Endothelial cell of umbilical vein (primary cell): Measurements from ENCODE around the gene ULK1. TPM values are rescaled to one million over a fixed set of nuclear protein-coding genes. Genes with fewer than 3 reads are reported as not detected.

Experiments
- BruUV-seq: library from RNA; stranded (reverse); fragments of 400-500 nt; replicated peaks from 2 replicates; lab custom pipeline; 2021; lab: Mats Ljungman, UMichigan
- CTCF ChIA-PET: fragments of 300-600, 350-600 bp; sonication (Branson Sonifier 250); formaldehyde crosslinking; loops from one replicate; lab custom pipeline; 2021; ENCODE audit warnings: antibody characterized with exemption, inconsistent platforms; lab: Charles Lee
- POLR2A ChIA-PET: fragments of 300-600, 350-600 bp; sonication (Branson Sonifier 250); formaldehyde crosslinking; loops from one replicate; lab custom pipeline; 2021; ENCODE audit warnings: antibody characterized with exemption, inconsistent platforms; lab: Charles Lee
- DNase-seq: peaks from one replicate; pipeline ENCODE4 v3.0.0-alpha.2; 2011; ENCODE audit warnings: low read depth, low spot score
- FAIRE-seq: peaks from 2 replicates; lab custom pipeline; 2011; peaks lifted over from hg19 to GRCh38; lab: Jason Lieb, UNC
- H2AFZ ChIP-seq: 2 replicates; pipeline ENCODE4 v1.6.0; 2012; ENCODE audit warnings: low read depth, low read length, control low read depth, inconsistent platforms
- H3K27ac ChIP-seq: 2 replicates; pipeline ENCODE4 v1.5.1; 2011; ENCODE audit warnings: low read depth, mild to moderate bottlenecking, control low read depth, low read length, moderate library complexity; ENCODE audit not compliant: insufficient read depth
- H3K27me3 ChIP-seq, 2 experiments: 2 replicates each; pipeline versions ENCODE4 v1.6.0 to v1.6.1; 2011; ENCODE audit warnings: low read length in 2 of 2, mixed read lengths in 1 of 2; ENCODE audit not compliant: control insufficient read depth in 2 of 2, insufficient read depth in 2 of 2
- H3K36me3 ChIP-seq, 2 experiments: 2 replicates in 1 of 2; 3 replicates in 1 of 2; pipeline ENCODE4 v1.5.1; 2011; ENCODE audit warnings: low read length in 2 of 2, mild to moderate bottlenecking in 1 of 2, moderate library complexity in 1 of 2; ENCODE audit not compliant: control insufficient read depth in 2 of 2, insufficient read depth in 2 of 2; ENCODE audit errors: extremely low read depth in 1 of 2
- H3K4me1 ChIP-seq: 3 replicates; pipeline ENCODE4 v1.5.1; 2011; ENCODE audit warnings: mild to moderate bottlenecking, low read length; ENCODE audit not compliant: control insufficient read depth, insufficient read depth; ENCODE audit errors: extremely low read depth
- H3K4me2 ChIP-seq: 2 replicates; pipeline ENCODE4 v1.6.1; 2011; ENCODE audit warnings: low read length, control low read depth, mixed read lengths; ENCODE audit not compliant: insufficient read depth
- H3K4me3 ChIP-seq, 3 experiments: fragments of 200-600 bp in 1 of 3; sonication (generic), shearing (Covaris generic) in 1 of 3; replicated peaks in 1 of 3; 2 replicates each; pipeline ENCODE4 v1.5.1; 2011 to 2016; ENCODE audit warnings: control low read depth in 3 of 3, low read length in 3 of 3, mild to moderate bottlenecking in 2 of 3, inconsistent platforms in 1 of 3, low read depth in 1 of 3, moderate library complexity in 1 of 3; ENCODE audit not compliant: insufficient read depth in 1 of 3
- H3K79me2 ChIP-seq: 2 replicates; pipeline ENCODE4 v1.6.0; 2012; ENCODE audit warnings: low read length, inconsistent platforms; ENCODE audit not compliant: control insufficient read depth, insufficient read depth
- H3K9ac ChIP-seq: replicated peaks from 2 replicates; pipeline ENCODE3; 2011; ENCODE audit warnings: low read length, control low read depth; ENCODE audit not compliant: insufficient read depth; ENCODE audit errors: extremely low read depth
- H3K9me1 ChIP-seq: replicated peaks from 3 replicates; pipeline ENCODE4 v1.6.0; 2011; ENCODE audit warnings: mild to moderate bottlenecking, low read length; ENCODE audit not compliant: control insufficient read depth, insufficient read depth; ENCODE audit errors: extremely low read depth
- H3K9me3 ChIP-seq: replicated peaks from 2 replicates; pipeline ENCODE4 v1.5.1; 2012; ENCODE audit warnings: low read length, inconsistent platforms; ENCODE audit not compliant: control insufficient read depth, insufficient read depth
- H4K20me1 ChIP-seq: replicated peaks from 2 replicates; pipeline ENCODE3; 2011; ENCODE audit warnings: mild to moderate bottlenecking, low read length; ENCODE audit not compliant: control insufficient read depth, insufficient read depth; ENCODE audit errors: extremely low read depth
- CTCF ChIP-seq, 2 donors: IDR thresholded peaks; 1 replicate in 1 of 2; 2 replicates in 1 of 2; pipeline ENCODE4 v1.5.1; 2011; ENCODE audit warnings: low read length in 2 of 2, mild to moderate bottlenecking in 2 of 2, moderate library complexity in 2 of 2, control low read depth in 1 of 2, inconsistent platforms in 1 of 2, low read depth in 1 of 2; ENCODE audit not compliant: insufficient read depth in 1 of 2; ENCODE audit errors: extremely low read depth in 1 of 2
- EZH2 ChIP-seq: IDR thresholded peaks from 2 replicates; pipeline ENCODE4 v1.6.1; 2012; ENCODE audit warnings: borderline replicate concordance, low read depth, mild to moderate bottlenecking, moderate library complexity, low read length, inconsistent platforms; ENCODE audit not compliant: severe bottlenecking
- FOS ChIP-seq: IDR thresholded peaks from 2 replicates; pipeline ENCODE4 v1.6.1; 2011; ENCODE audit warnings: mild to moderate bottlenecking, low read length, moderate library complexity, borderline replicate concordance; ENCODE audit not compliant: insufficient read depth
- GATA2 ChIP-seq: IDR thresholded peaks from 2 replicates; pipeline ENCODE4 v1.7.0; 2011; ENCODE audit warnings: low read depth, mild to moderate bottlenecking, moderate library complexity, mixed read lengths, low read length; ENCODE audit not compliant: insufficient read length, insufficient read depth
- JUN ChIP-seq: IDR thresholded peaks from 2 replicates; pipeline ENCODE4 v1.6.1; 2011; ENCODE audit warnings: borderline replicate concordance, low read depth; ENCODE audit not compliant: insufficient read length, insufficient read depth
- MAX ChIP-seq: IDR thresholded peaks from 2 replicates; pipeline ENCODE4 v1.6.1; 2011; ENCODE audit not compliant: insufficient read depth, insufficient read length
- MYC ChIP-seq: IDR thresholded peaks from one replicate; pipeline ENCODE4 v1.6.1; 2011; ENCODE audit warnings: mild to moderate bottlenecking, low read depth, low read length
- POLR2A ChIP-seq: IDR thresholded peaks from 2 replicates; pipeline ENCODE4 v1.6.1; 2012; ENCODE audit warnings: low read depth, mild to moderate bottlenecking, control low read depth, low read length
- POLR2AphosphoS5 ChIP-seq: IDR thresholded peaks from 2 replicates; pipeline ENCODE4 v1.6.1; 2012; ENCODE audit warnings: low read depth, mild to moderate bottlenecking, control low read depth, low read length, moderate library complexity; ENCODE audit not compliant: insufficient read depth
- dilution Hi-C: fragments of 300-500 bp; cut with MboI; formaldehyde crosslinking; loops from one replicate; pipeline ENCODE4 v1.15.0; 2019; ENCODE audit warnings: low sequenced_read_pairs; ENCODE audit not compliant: extremely low pct_ligation_motif_present
- intact Hi-C: fragments of 100-400 bp; cut with micrococcal nuclease; formaldehyde crosslinking; loops from one replicate; pipeline ENCODE4 v1.10.0; 2022
- polyA plus RNA-seq, 4 experiments: library from polyadenylated mRNA; depleted of rRNA in 3 of 4; stranded (reverse) in 3 of 4; unstranded in 1 of 4; fragments of >200 nt; gene quantifications; 2 replicates each; pipeline versions ENCODE4 v1.2.1 to v1.2.3, GENCODE V29; 2011 to 2012; ENCODE audit warnings: missing spikeins in 1 of 4
- total RNA-seq: library from RNA; stranded (reverse); gene quantifications from 2 replicates; pipeline ENCODE4 v1.2.3, GENCODE V29; 2021

The ULK1 gene
- total and polyA plus RNA-seq, 2 donors (not counting 3 experiments of a cell fraction or from before 2014, with no cell fraction given): 14.4 to 38.2 TPM

- no peaks in the 10 kb centered on the region for H4K20me1 ChIP-seq
- H3K36me3 ChIP-seq: no peaks in the 10 kb centered on the region
- BruUV-seq: no TSS peak
- ChIA-PET POLR2A (no interaction called here), CTCF (no interaction called here)
- H3K4me2 ChIP-seq: no peak overlapping the region
- no peaks in the 10 kb centered on the region for H3K9me1 ChIP-seq
- H3K79me2 ChIP-seq: no peaks in the 10 kb centered on the region
- no peak for FAIRE-seq
- no peak overlapping the region for H3K27ac ChIP-seq
- no peak for DNase-seq
- intact Hi-C loops (no loop called here), dilution Hi-C loops (no loop called here)
- H3K9ac ChIP-seq: no peak overlapping the region
- H3K9me3 ChIP-seq: no peaks in the 10 kb centered on the region
- no peak for TF ChIP-seq FOS
- no peak for TF ChIP-seq POLR2A
- no peak for TF ChIP-seq EZH2
- TF ChIP-seq MAX: no peak
- TF ChIP-seq CTCF (IDR thresholded peaks at IDR 0.05; ENCODE audit: extremely low read depth in 1 of 2, insufficient read depth in 1 of 2, low read depth in 1 of 2, low read length in 2 of 2): no peak
- TF ChIP-seq MYC: no peak
- no peak for TF ChIP-seq GATA2
- no peak for TF ChIP-seq JUN
- TF ChIP-seq POLR2AphosphoS5: no peak
- no peaks in the 10 kb centered on the region for H3K27me3 ChIP-seq
- no peak overlapping the region for H2AFZ ChIP-seq
- H3K4me1 ChIP-seq: no peaks in the 10 kb centered on the region
- H3K4me3 ChIP-seq: no peak overlapping the region
Measured at GRCh38 chr12:131863711-131864396, 30.6 kb upstream of the ULK1 start.
